Neural cell (in vitro differentiated cells): ENCODE results near the gene FCER1A. TPM values are rescaled to one million over a fixed set of nuclear protein-coding genes. Genes with fewer than 3 reads are reported as not detected.

Source experiments
- H2AFZ ChIP-seq: fragments of 200-600, 300-800 bp; sonication (generic), shearing (Covaris generic); 2 replicates; pipeline ENCODE4 v1.6.0; 2014; ENCODE audit warnings: low read depth, mild to moderate bottlenecking, antibody characterized with exemption, low read length, moderate library complexity
- H3F3A ChIP-seq: fragments of 200-600 bp; shearing (Covaris generic); 2 replicates; pipeline ENCODE4 v1.6.1; 2016; ENCODE audit warnings: mild to moderate bottlenecking, moderate library complexity, mixed read lengths, antibody characterized with exemption, low read length; ENCODE audit not compliant: insufficient read depth, poor library complexity, severe bottlenecking
- H3K27ac ChIP-seq: fragments of 200-600, 300-800 bp; sonication (generic), shearing (Covaris generic); 2 replicates; pipeline ENCODE4 v1.5.1; 2014; ENCODE audit warnings: mild to moderate bottlenecking, low read length, moderate library complexity
- H3K27me3 ChIP-seq: fragments of 300-800, 200-600 bp; sonication (generic), shearing (Covaris generic); 2 replicates; pipeline ENCODE4 v1.6.0; 2014; ENCODE audit warnings: mild to moderate bottlenecking, low read depth, low read length, moderate library complexity; ENCODE audit not compliant: insufficient read depth
- H3K36me3 ChIP-seq: fragments of 300-800, 200-600 bp; sonication (generic), shearing (Covaris generic); 2 replicates; pipeline ENCODE4 v1.5.1; 2014; ENCODE audit warnings: mild to moderate bottlenecking, antibody characterized with exemption, low read length, moderate library complexity; ENCODE audit not compliant: insufficient read depth
- H3K4me2 ChIP-seq: fragments of 300-800, 200-600 bp; sonication (generic), shearing (Covaris generic); 2 replicates; pipeline ENCODE4 v1.6.0; 2014; ENCODE audit warnings: mild to moderate bottlenecking, low read length
- H3K4me3 ChIP-seq: fragments of 300-800, 200-600 bp; sonication (generic), shearing (Covaris generic); 2 replicates; pipeline ENCODE4 v1.5.1; 2014; ENCODE audit warnings: mild to moderate bottlenecking, low read length, moderate library complexity
- H3K79me2 ChIP-seq: fragments of 200-600 bp; shearing (Covaris generic); replicated peaks from 2 replicates; pipeline ENCODE4 v1.6.0; 2014; ENCODE audit warnings: mild to moderate bottlenecking, low read length, moderate library complexity; ENCODE audit not compliant: insufficient read depth
- H3K9ac ChIP-seq: fragments of 300-800, 200-600 bp; sonication (generic), shearing (Covaris generic); 2 replicates; pipeline ENCODE4 v1.6.1; 2016; ENCODE audit warnings: mild to moderate bottlenecking, low read length, mixed read lengths
- H3K9me2 ChIP-seq: fragments of 200-600 bp; shearing (Covaris generic); 2 replicates; pipeline ENCODE4 v1.6.1; 2016; ENCODE audit warnings: mild to moderate bottlenecking, low read length, mixed read lengths; ENCODE audit not compliant: insufficient read depth
- H3K9me3 ChIP-seq: fragments of 200-600, 300-800 bp; sonication (generic), shearing (Covaris generic); 2 replicates; pipeline ENCODE4 v1.6.1; 2016; ENCODE audit warnings: mild to moderate bottlenecking, mixed run types, low read length, moderate library complexity, mixed read lengths
- H4K20me1 ChIP-seq: fragments of 200-600 bp; shearing (Covaris generic); 2 replicates; pipeline ENCODE4 v1.6.1; 2016; ENCODE audit warnings: mild to moderate bottlenecking, mixed run types; ENCODE audit not compliant: insufficient read depth
- EP300 ChIP-seq: fragments of 450-650 bp; conservative IDR thresholded peaks from 2 replicates; pipeline ENCODE4 v1.6.1; 2014; ENCODE audit warnings: antibody characterized with exemption, mild to moderate bottlenecking, moderate library complexity; ENCODE audit not compliant: poor library complexity, severe bottlenecking
- EZH2 ChIP-seq: fragments of 200-600, 300-800 bp; shearing (Covaris generic), sonication (generic); IDR thresholded peaks from 2 replicates; pipeline ENCODE4 v1.6.1; 2014; ENCODE audit warnings: antibody characterized with exemption, low read length, borderline replicate concordance, mild to moderate bottlenecking; ENCODE audit not compliant: insufficient read depth, poor library complexity, severe bottlenecking
- MXI1 ChIP-seq: fragments of 450-650 bp; conservative IDR thresholded peaks from 2 replicates; pipeline ENCODE4 v1.6.1; 2014; ENCODE audit warnings: antibody characterized with exemption, mild to moderate bottlenecking; ENCODE audit not compliant: poor library complexity, severe bottlenecking
- POLR2AphosphoS5 ChIP-seq: IDR thresholded peaks from 2 replicates; pipeline ENCODE4 v1.6.1; 2012
- RAD21 ChIP-seq: fragments of 450-650 bp; conservative IDR thresholded peaks from 2 replicates; pipeline ENCODE4 v1.6.1; 2014; ENCODE audit warnings: antibody characterized with exemption, mild to moderate bottlenecking, moderate library complexity
- REST ChIP-seq: IDR thresholded peaks from 2 replicates; pipeline ENCODE4 v1.6.1; 2012; ENCODE audit warnings: borderline replicate concordance
- SMC3 ChIP-seq: fragments of 450-650 bp; conservative IDR thresholded peaks from 2 replicates; pipeline ENCODE4 v1.6.1; 2014; ENCODE audit warnings: antibody characterized with exemption, mild to moderate bottlenecking, moderate library complexity; ENCODE audit not compliant: poor library complexity
- TAF1 ChIP-seq: IDR thresholded peaks from 2 replicates; pipeline ENCODE4 v1.6.1; 2012; ENCODE audit warnings: low read depth
- polyA plus RNA-seq: library from polyadenylated mRNA; depleted of rRNA; stranded (reverse); fragments of >200 nt; gene quantifications from 2 replicates; pipeline ENCODE4 v1.2.3, GENCODE V29; 2014
- TF ChIP-seq, protein P1 (sequence below): fragments of 450-650 bp; IDR thresholded peaks from 2 replicates; pipeline ENCODE4 v1.5.1; 2014; ENCODE audit warnings: antibody characterized with exemption, mild to moderate bottlenecking, moderate library complexity; ENCODE audit not compliant: poor library complexity, severe bottlenecking

The FCER1A gene
- polyA plus RNA-seq, 1 donor from 2014 or later, result not detected

DNA sequence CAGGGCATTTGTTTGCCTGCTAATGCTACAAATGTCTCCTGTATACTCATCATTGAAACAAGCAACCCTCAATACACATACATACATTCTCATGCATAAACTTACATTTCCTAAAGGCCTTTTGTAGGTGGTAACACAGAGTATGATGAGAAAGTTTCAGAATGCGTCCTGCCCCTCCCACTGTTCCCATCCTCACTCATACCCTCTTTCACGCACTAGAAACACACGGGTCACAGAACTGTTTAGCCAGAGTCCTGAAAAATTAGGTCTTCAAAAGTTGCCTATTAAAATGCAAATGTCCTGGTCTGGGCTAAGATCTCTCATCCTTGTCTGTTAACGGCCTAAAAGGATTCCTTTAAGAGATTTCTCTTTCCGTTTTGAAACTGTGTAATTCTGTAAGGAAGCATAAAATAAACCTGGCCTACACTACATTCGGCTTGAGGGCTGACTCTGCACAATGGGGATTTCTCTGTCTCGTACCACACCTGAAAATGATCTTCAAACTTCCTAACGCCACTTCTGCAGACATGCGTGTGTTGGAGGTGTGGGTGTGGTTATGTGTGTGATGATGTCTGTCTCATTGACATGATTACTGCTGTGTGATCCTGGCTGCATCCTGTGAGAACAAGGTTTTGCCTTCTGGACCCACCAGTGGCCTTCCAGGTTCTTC lies 5.3 kb upstream of the FCER1A start:
- H3K36me3 ChIP-seq, result no peaks in the 10 kb centered on the region
- no peak for TF ChIP-seq RAD21
- no peak for TF ChIP-seq REST
- TF ChIP-seq, protein P1, sequence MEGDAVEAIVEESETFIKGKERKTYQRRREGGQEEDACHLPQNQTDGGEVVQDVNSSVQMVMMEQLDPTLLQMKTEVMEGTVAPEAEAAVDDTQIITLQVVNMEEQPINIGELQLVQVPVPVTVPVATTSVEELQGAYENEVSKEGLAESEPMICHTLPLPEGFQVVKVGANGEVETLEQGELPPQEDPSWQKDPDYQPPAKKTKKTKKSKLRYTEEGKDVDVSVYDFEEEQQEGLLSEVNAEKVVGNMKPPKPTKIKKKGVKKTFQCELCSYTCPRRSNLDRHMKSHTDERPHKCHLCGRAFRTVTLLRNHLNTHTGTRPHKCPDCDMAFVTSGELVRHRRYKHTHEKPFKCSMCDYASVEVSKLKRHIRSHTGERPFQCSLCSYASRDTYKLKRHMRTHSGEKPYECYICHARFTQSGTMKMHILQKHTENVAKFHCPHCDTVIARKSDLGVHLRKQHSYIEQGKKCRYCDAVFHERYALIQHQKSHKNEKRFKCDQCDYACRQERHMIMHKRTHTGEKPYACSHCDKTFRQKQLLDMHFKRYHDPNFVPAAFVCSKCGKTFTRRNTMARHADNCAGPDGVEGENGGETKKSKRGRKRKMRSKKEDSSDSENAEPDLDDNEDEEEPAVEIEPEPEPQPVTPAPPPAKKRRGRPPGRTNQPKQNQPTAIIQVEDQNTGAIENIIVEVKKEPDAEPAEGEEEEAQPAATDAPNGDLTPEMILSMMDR, result no peak
- no peak for TF ChIP-seq TAF1
- TF ChIP-seq SMC3, result no peak
- TF ChIP-seq EZH2, result no peak
- TF ChIP-seq EP300, result no peak
- no peak for TF ChIP-seq POLR2AphosphoS5
- TF ChIP-seq MXI1, result no peak
- H3K9me2 ChIP-seq, result no peaks in the 10 kb centered on the region
- no peaks in the 10 kb centered on the region for H3F3A ChIP-seq
- no peak overlapping the region for H2AFZ ChIP-seq
- H3K4me2 ChIP-seq, result no peak overlapping the region
- no peak overlapping the region for H3K27ac ChIP-seq
- no peaks in the 10 kb centered on the region for H3K79me2 ChIP-seq
- no peaks in the 10 kb centered on the region for H3K9me3 ChIP-seq
- H3K27me3 ChIP-seq, result no peaks in the 10 kb centered on the region
- H4K20me1 ChIP-seq, result no peaks in the 10 kb centered on the region
- no peak overlapping the region for H3K9ac ChIP-seq
- no peak overlapping the region for H3K4me3 ChIP-seq

DNA sequence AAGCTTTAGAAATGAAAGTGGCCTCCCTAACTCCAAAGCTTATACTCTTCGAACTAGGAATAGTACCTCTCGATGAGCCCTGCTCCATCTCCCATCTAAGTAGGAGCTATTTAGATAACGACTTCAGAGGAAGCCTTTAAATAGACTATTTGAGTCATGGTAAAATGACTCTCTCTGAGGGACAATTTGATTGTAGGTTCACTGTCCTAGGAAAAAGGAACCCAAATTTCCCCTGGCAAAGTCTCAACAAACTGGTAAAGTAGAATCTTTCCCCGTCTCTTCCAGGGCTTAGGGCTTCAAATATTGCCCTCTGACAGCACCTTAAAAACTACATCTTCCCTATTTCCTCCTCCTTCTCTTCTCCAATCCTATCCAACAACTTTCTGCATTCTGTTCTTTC lies 2.0 kb upstream of the FCER1A start:
- Histone ChIP-seq H2AFZ (no peak overlapping the region), H3K27ac (no peak overlapping the region), H3K4me3 (no peak overlapping the region), H3K9ac (no peak overlapping the region), H3K9me2 (no peaks in the 10 kb centered on the region), H3K36me3 (no peaks in the 10 kb centered on the region), H3K4me2 (no peak overlapping the region), H3K27me3 (no peaks in the 10 kb centered on the region), H3K79me2 (no peaks in the 10 kb centered on the region), H3F3A (no peaks in the 10 kb centered on the region), H3K9me3 (no peaks in the 10 kb centered on the region), H4K20me1 (no peaks in the 10 kb centered on the region)
- TF ChIP-seq EZH2 (no peak), RAD21 (no peak), TAF1 (no peak), EP300 (no peak), REST (no peak), SMC3 (no peak), MXI1 (no peak), POLR2AphosphoS5 (no peak)
- TF ChIP-seq, protein P1, result no peak
